Testis (tissue), 3 donors: ENCODE data around the gene TTC17. TPM values are rescaled to one million over a fixed set of nuclear protein-coding genes. Genes with fewer than 3 reads are reported as not detected.

Experiments
- DNase-seq: peaks from one replicate; pipeline ENCODE4 v3.0.0-alpha.2; 2019
- H3K27ac ChIP-seq, 2 donors: fragments of 200-600 bp; sonication (generic); one replicate each; pipeline ENCODE4 v1.5.1; 2019
- H3K27me3 ChIP-seq: fragments of 200-600 bp; sonication (generic); one replicate; pipeline ENCODE4 v1.5.1; 2019
- H3K36me3 ChIP-seq: fragments of 200-600 bp; sonication (generic); one replicate; pipeline ENCODE4 v1.5.1; 2017; ENCODE audit warnings: low read depth; ENCODE audit errors: missing control alignments
- H3K4me1 ChIP-seq: fragments of 200-600 bp; sonication (generic); one replicate; pipeline ENCODE4 v1.5.1; 2019
- H3K4me3 ChIP-seq, 2 donors: fragments of 200-600 bp; sonication (generic); one replicate each; pipeline ENCODE4 v1.5.1; 2017 to 2019
- H3K9me3 ChIP-seq: fragments of 200-600 bp; sonication (generic); one replicate; pipeline ENCODE4 v1.5.1; 2017
- POLR2A ChIP-seq: fragments of 450-650 bp; IDR thresholded peaks from one replicate; pipeline ENCODE4 v1.6.1; 2017; ENCODE audit warnings: antibody characterized with exemption, mild to moderate bottlenecking, moderate library complexity
- WGBS, 2 donors: methylation state at CpG; one replicate each; pipeline ENCODE4 v1.1.5; 2018; 5-methylcytosine and 5-hydroxymethylcytosine counted together
- intact Hi-C: fragments of 100-400 bp; cut with DNase I; formaldehyde crosslinking; loops from one replicate; pipeline ENCODE4 v1.15.1; 2023; ENCODE audit warnings: low total_unique reads
- polyA plus RNA-seq: library from polyadenylated mRNA; stranded (reverse); fragments of 350-450 nt; fragmentation: Illumina TruSeq; extraction: RNeasy Lipid Tissue Mini Kit (QIAGEN cat#74804); gene quantifications from one replicate; pipeline ENCODE4 v1.2.3, GENCODE V29; 2014; ENCODE audit warnings: low read depth, low replicate concordance; ENCODE audit not compliant: insufficient read depth
- small RNA-seq, 2 donors: library from RNA; depleted of rRNA; stranded (forward); fragments of <200 nt; gene quantifications; one replicate each; pipeline ENCODE3, GENCODE V24; 2016
- total RNA-seq, 2 donors: library from RNA; depleted of rRNA; stranded (reverse); fragments of >200 nt; gene quantifications; one replicate each; pipeline ENCODE4 v1.2.3, GENCODE V29; 2016
- TF ChIP-seq, protein P1 (sequence below), 3 experiments: fragments of 450-650 bp in 2 of 3; fragments of 200-600 bp in 1 of 3; sonication (generic) in 1 of 3; IDR thresholded peaks; one replicate each; pipeline ENCODE4 v1.5.1; 2016 to 2019; ENCODE audit warnings: antibody characterized with exemption in 3 of 3, mild to moderate bottlenecking in 2 of 3, moderate library complexity in 1 of 3

The TTC17 gene
- total and polyA plus RNA-seq, 3 donors from 2014 or later, result 74.9 to 141 (median 134) TPM

DNA sequence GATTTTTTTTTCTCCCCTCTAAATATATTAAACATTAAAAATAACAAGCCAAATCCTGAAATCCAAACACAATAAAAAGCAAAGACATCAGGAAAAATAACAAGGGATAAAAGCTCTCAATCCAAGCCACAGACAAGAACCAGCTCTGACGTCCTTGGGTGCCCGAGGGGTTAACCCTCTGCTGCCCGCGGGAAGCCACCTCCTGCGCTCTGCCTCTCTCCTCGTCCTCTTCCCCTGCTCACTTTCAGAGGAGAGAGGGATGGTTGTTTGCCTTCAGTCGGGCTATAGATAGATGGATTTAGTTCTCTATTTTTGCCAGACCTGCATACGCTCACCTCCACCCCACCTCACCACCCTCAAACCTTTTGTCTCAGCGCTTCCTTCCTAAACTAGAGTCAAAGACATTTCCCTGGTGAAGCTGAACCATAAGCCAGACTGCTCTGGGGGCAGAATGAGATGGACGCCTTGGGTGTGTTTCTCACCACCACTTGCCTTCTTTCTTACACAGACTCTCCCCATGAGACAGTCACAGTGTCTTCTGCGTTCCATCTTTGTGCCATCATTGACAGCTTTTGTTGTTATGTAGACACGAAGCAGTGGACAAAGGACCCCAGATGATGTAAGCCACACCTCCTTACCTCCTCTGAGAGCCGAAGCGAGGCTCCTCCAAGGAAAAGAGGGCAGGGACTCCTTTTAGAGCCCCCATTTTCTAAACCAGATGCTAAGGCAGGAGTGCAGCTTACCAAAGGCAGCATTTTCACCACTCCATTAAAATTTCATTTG lies 179.3 kb downstream of the TTC17 start:
- peaks cover 5% of the 10 kb centered on the region for H3K4me1 ChIP-seq
- no peaks in the 10 kb centered on the region for H3K36me3 ChIP-seq
- intact Hi-C loops, result no loop called here
- no peak overlapping the region for H3K27ac ChIP-seq
- H3K27me3 ChIP-seq, result no peaks in the 10 kb centered on the region
- no peak for DNase-seq
- no peak for TF ChIP-seq POLR2A
- TF ChIP-seq, protein P1, sequence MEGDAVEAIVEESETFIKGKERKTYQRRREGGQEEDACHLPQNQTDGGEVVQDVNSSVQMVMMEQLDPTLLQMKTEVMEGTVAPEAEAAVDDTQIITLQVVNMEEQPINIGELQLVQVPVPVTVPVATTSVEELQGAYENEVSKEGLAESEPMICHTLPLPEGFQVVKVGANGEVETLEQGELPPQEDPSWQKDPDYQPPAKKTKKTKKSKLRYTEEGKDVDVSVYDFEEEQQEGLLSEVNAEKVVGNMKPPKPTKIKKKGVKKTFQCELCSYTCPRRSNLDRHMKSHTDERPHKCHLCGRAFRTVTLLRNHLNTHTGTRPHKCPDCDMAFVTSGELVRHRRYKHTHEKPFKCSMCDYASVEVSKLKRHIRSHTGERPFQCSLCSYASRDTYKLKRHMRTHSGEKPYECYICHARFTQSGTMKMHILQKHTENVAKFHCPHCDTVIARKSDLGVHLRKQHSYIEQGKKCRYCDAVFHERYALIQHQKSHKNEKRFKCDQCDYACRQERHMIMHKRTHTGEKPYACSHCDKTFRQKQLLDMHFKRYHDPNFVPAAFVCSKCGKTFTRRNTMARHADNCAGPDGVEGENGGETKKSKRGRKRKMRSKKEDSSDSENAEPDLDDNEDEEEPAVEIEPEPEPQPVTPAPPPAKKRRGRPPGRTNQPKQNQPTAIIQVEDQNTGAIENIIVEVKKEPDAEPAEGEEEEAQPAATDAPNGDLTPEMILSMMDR (IDR thresholded peaks at IDR 0.05), result no peak
- H3K9me3 ChIP-seq, result no peaks in the 10 kb centered on the region
- H3K4me3 ChIP-seq, result no peak overlapping the region
- whole genome bisulfite sequencing, 2 donors, result 44 to 47% methylated on average over 14 of the region's 14 CpGs

GRCh38 chr11:43541993-43542392 lies 183.3 kb downstream of the TTC17 start:
- Histone ChIP-seq H3K27me3 (no peaks in the 10 kb centered on the region), H3K4me1 (peaks cover 8% of the 10 kb centered on the region), H3K36me3 (no peaks in the 10 kb centered on the region), H3K9me3 (no peaks in the 10 kb centered on the region), H3K27ac (no peak overlapping the region), H3K4me3 (no peak overlapping the region)
- WGBS, 2 donors, result 76 to 79% methylated on average over 2 of the region's 2 CpGs
- intact Hi-C loops, result no loop called here
- TF ChIP-seq, protein P1 (IDR thresholded peaks at IDR 0.05), result no peak
- TF ChIP-seq POLR2A, result no peak
- peak; percentile 49 for DNase-seq

GRCh38 chr11:43542750-43543712 lies 184.3 kb downstream of the TTC17 start:
- no peaks in the 10 kb centered on the region for H3K9me3 ChIP-seq
- intact Hi-C loops, result no loop called here
- DNase-seq, result no peak
- WGBS, 2 donors, result 67 to 70% methylated on average over 7 of the region's 7 CpGs
- H3K27ac ChIP-seq, result no peak overlapping the region
- peaks cover 11% of the 10 kb centered on the region for H3K4me1 ChIP-seq
- no peaks in the 10 kb centered on the region for H3K36me3 ChIP-seq
- H3K4me3 ChIP-seq, result no peak overlapping the region
- no peaks in the 10 kb centered on the region for H3K27me3 ChIP-seq
- TF ChIP-seq POLR2A, result no peak
- TF ChIP-seq, protein P1 (IDR thresholded peaks at IDR 0.05), result no peak

Small RNA genes lying within 50 kb of the gene (small RNA-seq; reads per million reads assigned to genes)
- gene RF00019 (0 reads per million in 2 donors), gene RN7SKP287 (0 reads per million in 2 donors)

Other genes starting within 250 kb of the TTC17 start
- gene API5, start 46.9 kb upstream of the TTC17 start, total RNA-seq, result 10 to 100 TPM; 73.6 to 74.9 TPM
- 51.4 TPM for gene API5, start 46.9 kb upstream of the TTC17 start, polyA plus RNA-seq